ENCODE results near the gene CHIA. TPM values are rescaled to one million over a fixed set of nuclear protein-coding genes. Genes with fewer than 3 reads are reported as not detected.
A peak's percentile ranks its signal among the peaks of the same experiment; 100 is the strongest.
"Not testable (repeated sequence)": the region's sequence is repeated elsewhere in the genome, so short reads cannot be mapped to it uniquely, and the experiment has no call there.

The CHIA gene
- total RNA-seq, 4 donors from 2014 or later: not detected

DNA sequence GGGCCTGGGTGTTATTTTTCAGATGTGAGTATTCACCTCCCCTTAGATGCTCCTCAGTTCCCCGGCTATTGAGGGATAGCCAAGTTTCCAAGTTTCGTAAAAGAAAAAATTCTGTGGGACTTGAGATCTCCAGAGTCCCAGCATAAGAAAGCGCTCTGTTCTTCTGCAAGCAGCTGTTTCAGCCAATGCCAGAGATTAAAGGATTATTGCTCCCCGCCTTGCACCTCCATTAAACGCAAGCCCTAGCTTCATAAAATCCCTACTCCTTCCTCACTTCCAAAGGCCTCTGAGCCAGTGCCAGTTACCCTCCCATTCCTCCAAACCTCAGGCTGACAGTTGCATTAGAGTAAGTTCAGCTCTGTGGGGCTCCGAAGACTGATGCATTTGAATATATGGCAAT, 56.4 kb downstream of the CHIA start:
- DNase-seq: no peak
- ATAC-seq: no peak
- no peaks in the 10 kb centered on the region for H3K9me3 ChIP-seq
- H3K4me1 ChIP-seq: peaks cover 0 to 9% of the 10 kb centered on the region in 2 donors
- H3K4me3 ChIP-seq: peak overlapping the region in 3 of 4 donors; percentile 58 to 63 (median 63)
- TF ChIP-seq POLR2A (IDR thresholded peaks at IDR 0.05): no peak
- TF ChIP-seq, protein P1, sequence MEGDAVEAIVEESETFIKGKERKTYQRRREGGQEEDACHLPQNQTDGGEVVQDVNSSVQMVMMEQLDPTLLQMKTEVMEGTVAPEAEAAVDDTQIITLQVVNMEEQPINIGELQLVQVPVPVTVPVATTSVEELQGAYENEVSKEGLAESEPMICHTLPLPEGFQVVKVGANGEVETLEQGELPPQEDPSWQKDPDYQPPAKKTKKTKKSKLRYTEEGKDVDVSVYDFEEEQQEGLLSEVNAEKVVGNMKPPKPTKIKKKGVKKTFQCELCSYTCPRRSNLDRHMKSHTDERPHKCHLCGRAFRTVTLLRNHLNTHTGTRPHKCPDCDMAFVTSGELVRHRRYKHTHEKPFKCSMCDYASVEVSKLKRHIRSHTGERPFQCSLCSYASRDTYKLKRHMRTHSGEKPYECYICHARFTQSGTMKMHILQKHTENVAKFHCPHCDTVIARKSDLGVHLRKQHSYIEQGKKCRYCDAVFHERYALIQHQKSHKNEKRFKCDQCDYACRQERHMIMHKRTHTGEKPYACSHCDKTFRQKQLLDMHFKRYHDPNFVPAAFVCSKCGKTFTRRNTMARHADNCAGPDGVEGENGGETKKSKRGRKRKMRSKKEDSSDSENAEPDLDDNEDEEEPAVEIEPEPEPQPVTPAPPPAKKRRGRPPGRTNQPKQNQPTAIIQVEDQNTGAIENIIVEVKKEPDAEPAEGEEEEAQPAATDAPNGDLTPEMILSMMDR (IDR thresholded peaks at IDR 0.05 in 4 of 5, conservative IDR thresholded peaks at IDR 0.05 in 1 of 5): no peak
- intact Hi-C loops (cut with DNase I; ENCODE audit: low total_unique reads): no loop called here
- in situ Hi-C loops (cut with MboI; ENCODE audit: low sequenced_read_pairs in 4 of 4): no loop called here
- H3K27ac ChIP-seq: no peak overlapping the region
- H3K36me3 ChIP-seq: no peaks in the 10 kb centered on the region
- no peaks in the 10 kb centered on the region for H3K27me3 ChIP-seq

DNA sequence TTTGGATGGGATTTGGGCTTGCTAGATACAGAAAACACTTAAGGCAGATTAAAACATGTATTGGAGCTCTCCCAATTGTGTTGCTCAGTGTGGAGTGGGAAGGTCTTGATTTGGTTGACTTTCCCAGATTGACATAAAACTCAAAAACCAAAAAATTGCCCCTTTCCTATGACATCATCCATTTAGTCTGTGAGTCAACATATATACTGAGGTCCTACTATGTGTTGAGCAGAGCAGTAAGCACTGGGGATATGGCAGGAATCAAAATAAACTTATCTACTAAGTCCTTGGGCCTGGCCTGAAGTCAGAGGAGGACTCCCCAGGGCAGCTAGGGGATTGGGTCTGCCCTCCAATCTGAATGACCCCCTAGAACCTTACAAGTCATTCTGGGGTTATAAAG, 61.0 kb downstream of the CHIA start:
- intact Hi-C loops (cut with DNase I; ENCODE audit: low total_unique reads): no loop called here
- Histone ChIP-seq H3K4me3 (no peak overlapping the region), H3K9me3 (no peaks in the 10 kb centered on the region), H3K4me1 (no peaks in the 10 kb centered on the region), H3K27ac (no peak overlapping the region), H3K27me3 (no peaks in the 10 kb centered on the region), H3K36me3 (no peaks in the 10 kb centered on the region)
- no peak for ATAC-seq
- DNase-seq: no peak
- in situ Hi-C loops (cut with MboI; ENCODE audit: low sequenced_read_pairs in 4 of 4): no loop called here
- TF ChIP-seq, protein P1 (IDR thresholded peaks at IDR 0.05 in 4 of 5, conservative IDR thresholded peaks at IDR 0.05 in 1 of 5): no peak
- no peak for TF ChIP-seq POLR2A (IDR thresholded peaks at IDR 0.05)

DNA sequence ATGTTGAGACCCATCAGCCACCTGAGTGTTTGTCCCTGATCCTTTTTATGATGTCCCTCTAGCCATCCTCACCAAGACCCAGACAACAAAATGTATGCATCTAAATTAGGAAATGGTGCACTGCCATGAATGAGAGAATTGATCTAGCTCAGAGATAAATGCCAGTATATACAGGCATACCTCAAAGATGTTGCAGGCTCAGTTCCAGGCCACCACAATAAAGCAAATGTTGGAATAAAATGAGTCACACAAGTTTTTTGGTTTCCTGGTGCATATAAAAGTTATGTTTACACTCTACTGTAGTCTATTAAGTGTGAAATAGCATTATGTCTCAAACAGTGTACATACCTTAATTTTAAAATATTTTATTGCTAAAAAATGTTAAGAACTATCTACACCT, 63.9 kb downstream of the CHIA start:
- intact Hi-C loops (cut with DNase I; ENCODE audit: low total_unique reads): no loop called here
- no peak for ATAC-seq
- Histone ChIP-seq H3K9me3 (no peaks in the 10 kb centered on the region), H3K36me3 (no peaks in the 10 kb centered on the region), H3K27ac (no peak overlapping the region), H3K27me3 (no peaks in the 10 kb centered on the region), H3K4me3 (no peak overlapping the region), H3K4me1 (no peaks in the 10 kb centered on the region)
- in situ Hi-C loops (cut with MboI; ENCODE audit: low sequenced_read_pairs in 4 of 4): no loop called here
- DNase-seq: no peak
- TF ChIP-seq POLR2A (IDR thresholded peaks at IDR 0.05): no peak
- TF ChIP-seq, protein P1 (IDR thresholded peaks at IDR 0.05 in 4 of 5, conservative IDR thresholded peaks at IDR 0.05 in 1 of 5): no peak

DNA sequence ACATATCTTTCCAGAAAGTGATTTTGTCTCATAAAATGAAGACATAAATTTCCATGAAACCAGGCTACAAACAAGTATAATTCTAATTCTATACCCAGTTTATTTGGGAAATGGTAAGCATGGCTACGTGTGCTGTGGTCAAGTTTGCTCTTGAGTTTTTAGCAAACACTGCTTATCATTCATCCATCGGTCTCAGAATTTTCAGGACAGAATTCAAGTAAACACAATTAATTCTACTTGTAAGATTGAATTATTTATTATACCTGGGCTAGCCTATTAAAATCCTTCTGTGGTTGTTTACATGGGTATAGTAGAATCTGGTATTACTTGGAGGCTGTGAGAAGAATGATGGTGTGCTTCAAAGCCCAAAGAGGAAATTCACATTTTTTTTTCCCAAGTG, 68.3 kb downstream of the CHIA start:
- Histone ChIP-seq H3K36me3 (no peaks in the 10 kb centered on the region), H3K9me3 (no peaks in the 10 kb centered on the region), H3K27ac (no peak overlapping the region), H3K4me1 (no peaks in the 10 kb centered on the region), H3K4me3 (no peak overlapping the region), H3K27me3 (no peaks in the 10 kb centered on the region)
- TF ChIP-seq POLR2A (IDR thresholded peaks at IDR 0.05): no peak
- TF ChIP-seq, protein P1 (IDR thresholded peaks at IDR 0.05 in 4 of 5, conservative IDR thresholded peaks at IDR 0.05 in 1 of 5): no peak
- intact Hi-C loops (cut with DNase I; ENCODE audit: low total_unique reads): no loop called here
- in situ Hi-C loops (cut with MboI; ENCODE audit: low sequenced_read_pairs in 4 of 4): no loop called here
- DNase-seq (no peak), ATAC-seq (no peak)

DNA sequence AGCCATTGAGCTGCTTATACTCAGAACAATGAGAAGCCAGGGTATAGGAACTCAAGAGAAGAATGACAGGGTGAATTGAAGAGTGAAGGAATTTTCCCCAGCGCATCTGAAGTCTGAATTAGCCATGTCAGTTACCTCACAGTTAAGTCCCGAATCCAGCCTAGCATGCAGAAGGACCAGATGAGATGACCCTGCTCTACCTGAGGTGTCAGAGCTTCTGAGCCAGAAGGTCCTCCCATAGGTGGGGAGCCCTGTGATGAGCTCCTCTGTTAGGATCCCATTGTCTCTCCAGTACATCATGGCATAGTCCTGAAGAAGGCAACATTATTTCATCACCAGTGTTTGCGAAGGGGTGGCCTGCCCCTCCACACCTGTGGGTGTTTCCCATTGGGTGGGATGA, 68.7 kb downstream of the CHIA start:
- DNase-seq (no peak), ATAC-seq (no peak)
- H3K4me3 ChIP-seq: no peak overlapping the region
- in situ Hi-C loops (cut with MboI; ENCODE audit: low sequenced_read_pairs in 4 of 4) (no loop called here), intact Hi-C loops (cut with DNase I; ENCODE audit: low total_unique reads) (no loop called here)
- no peaks in the 10 kb centered on the region for H3K4me1 ChIP-seq
- no peak overlapping the region for H3K27ac ChIP-seq
- no peak for TF ChIP-seq POLR2A (IDR thresholded peaks at IDR 0.05)
- TF ChIP-seq, protein P1 (IDR thresholded peaks at IDR 0.05 in 4 of 5, conservative IDR thresholded peaks at IDR 0.05 in 1 of 5): no peak
- no peaks in the 10 kb centered on the region for H3K36me3 ChIP-seq
- no peaks in the 10 kb centered on the region for H3K27me3 ChIP-seq
- no peaks in the 10 kb centered on the region for H3K9me3 ChIP-seq

DNA sequence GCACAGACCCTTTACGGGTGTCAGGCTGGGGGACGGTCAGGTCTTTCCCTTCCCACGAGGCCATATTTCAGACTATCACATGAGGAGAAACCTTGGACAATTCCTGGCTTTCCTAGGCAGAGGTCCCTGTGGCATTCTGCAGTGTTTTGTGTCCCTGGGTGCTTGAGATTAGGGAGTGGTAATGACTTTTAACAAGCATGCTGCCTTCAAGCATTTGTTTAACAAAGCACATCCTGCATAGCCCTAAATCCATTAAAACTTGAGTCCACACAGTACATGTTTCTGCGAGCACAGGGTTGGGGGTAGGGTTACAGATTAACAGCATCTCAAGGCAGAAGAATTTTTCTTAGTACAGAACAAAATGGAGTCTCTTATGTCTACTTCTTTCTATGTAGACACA, 69.6 kb downstream of the CHIA start:
- intact Hi-C loops (cut with DNase I; ENCODE audit: low total_unique reads); H3K36me3 ChIP-seq; H3K4me3 ChIP-seq; ATAC-seq; H3K27me3 ChIP-seq; DNase-seq; H3K4me1 ChIP-seq; H3K9me3 ChIP-seq; H3K27ac ChIP-seq; in situ Hi-C loops (cut with MboI; ENCODE audit: low sequenced_read_pairs in 4 of 4): not testable (repeated sequence)
